Loucy (cell line): ENCODE results near the gene TICAM2.

Source experiments
- CTCF ChIP-seq: fragments of 200-600 bp; sonication (generic); conservative IDR thresholded peaks from 2 replicates; pipeline ENCODE4 v1.5.1; 2014; ENCODE audit warnings: mild to moderate bottlenecking, antibody characterized with exemption, low read length
- EZH2phosphoT487 ChIP-seq: fragments of 200-600 bp; IDR thresholded peaks from 2 replicates; pipeline ENCODE4 v1.6.1; 2018; ENCODE audit warnings: antibody characterized with exemption, mild to moderate bottlenecking, moderate library complexity, borderline replicate concordance

- TF ChIP-seq CTCF (no peak), EZH2phosphoT487 (no peak)
Measured at GRCh38 chr5:115578657-115579056, 23.6 kb downstream of the TICAM2 start.
